Testis (tissue), 2 donors: ENCODE data around the gene DNAH9.

Experiments
- CTCF ChIP-seq, 3 experiments: fragments of 450-650 bp in 2 of 3; fragments of 200-600 bp in 1 of 3; sonication (generic) in 1 of 3; IDR thresholded peaks; one replicate each; pipeline ENCODE4 v1.5.1; 2016 to 2019; ENCODE audit warnings: antibody characterized with exemption in 3 of 3, mild to moderate bottlenecking in 2 of 3, moderate library complexity in 1 of 3
- POLR2A ChIP-seq: fragments of 450-650 bp; IDR thresholded peaks from one replicate; pipeline ENCODE4 v1.6.1; 2017; ENCODE audit warnings: antibody characterized with exemption, mild to moderate bottlenecking, moderate library complexity

- TF ChIP-seq CTCF (IDR thresholded peaks at IDR 0.05) (no peak), POLR2A (no peak)
Measured at GRCh38 chr17:11618861-11619566, 20.7 kb downstream of the DNAH9 start.
